NCI-H345 treated with DMSO at 0.1 percent for 48 hours (cell line): ENCODE results near the gene ABR.
"Not testable (repeated sequence)": the region's sequence is repeated elsewhere in the genome, so short reads cannot be mapped to it uniquely, and the experiment has no call there.

Experiments
- DNase-seq: peaks from one replicate; lab custom pipeline; 2025; ENCODE audit not compliant: unreplicated experiment; lab: John Stamatoyannopoulos, UW

Gene ABR

GRCh38 chr17:1202291-1202690 is 22.5 kb upstream of the ABR start:
- no peak for DNase-seq

GRCh38 chr17:1201132-1201702 is 21.4 kb upstream of the ABR start:
- no peak for DNase-seq

GRCh38 chr17:1199271-1199743 is 19.5 kb upstream of the ABR start:
- DNase-seq, result not testable (repeated sequence)

- no peak for DNase-seq
These were observed 18.2 kb upstream of the ABR start for GRCh38 chr17:1197781-1198490.

GRCh38 chr17:1197379-1197778 is 17.6 kb upstream of the ABR start:
- no peak for DNase-seq

- DNase-seq, result no peak
These were observed 17.2 kb upstream of the ABR start for GRCh38 chr17:1196946-1197345.

GRCh38 chr17:1192911-1193699 is 13.3 kb upstream of the ABR start:
- DNase-seq, result no peak

- no peak for DNase-seq
These were observed 11.1 kb upstream of the ABR start for GRCh38 chr17:1190751-1191331.

- DNase-seq, result no peak
These were observed 9.2 kb upstream of the ABR start for GRCh38 chr17:1188812-1189504.

GRCh38 chr17:1186923-1187771 is 7.4 kb upstream of the ABR start:
- no peak for DNase-seq

- DNase-seq, result no peak
These were observed 6.5 kb upstream of the ABR start for GRCh38 chr17:1186214-1186820.

GRCh38 chr17:1183171-1183873 is 3.5 kb upstream of the ABR start:
- no peak for DNase-seq

GRCh38 chr17:1182811-1183170 is 3.0 kb upstream of the ABR start:
- no peak for DNase-seq

GRCh38 chr17:1181753-1182137 is 2.0 kb upstream of the ABR start:
- DNase-seq, result no peak

GRCh38 chr17:1180958-1181752 is 1.4 kb upstream of the ABR start:
- no peak for DNase-seq

- DNase-seq, result no peak
These were observed 516 bp downstream of the ABR start for GRCh38 chr17:1179112-1179817.

- no peak for DNase-seq
These were observed 2.6 kb downstream of the ABR start for GRCh38 chr17:1177016-1177700.
